Endothelial cell of umbilical vein (primary cell): Measurements from ENCODE around the gene FHIP2A. TPM values are rescaled to one million over a fixed set of nuclear protein-coding genes. Genes with fewer than 3 reads are reported as not detected.

Experiments used
- BruUV-seq: library from RNA; stranded (reverse); fragments of 400-500 nt; replicated peaks from 2 replicates; lab custom pipeline; 2021; lab: Mats Ljungman, UMichigan
- CTCF ChIA-PET: fragments of 300-600, 350-600 bp; sonication (Branson Sonifier 250); formaldehyde crosslinking; loops from one replicate; lab custom pipeline; 2021; ENCODE audit warnings: antibody characterized with exemption, inconsistent platforms; lab: Charles Lee
- POLR2A ChIA-PET: fragments of 300-600, 350-600 bp; sonication (Branson Sonifier 250); formaldehyde crosslinking; loops from one replicate; lab custom pipeline; 2021; ENCODE audit warnings: antibody characterized with exemption, inconsistent platforms; lab: Charles Lee
- DNase-seq: peaks from one replicate; pipeline ENCODE4 v3.0.0-alpha.2; 2011; ENCODE audit warnings: low read depth, low spot score
- FAIRE-seq: peaks from 2 replicates; lab custom pipeline; 2011; peaks lifted over from hg19 to GRCh38; lab: Jason Lieb, UNC
- H2AFZ ChIP-seq: 2 replicates; pipeline ENCODE4 v1.6.0; 2012; ENCODE audit warnings: low read depth, low read length, control low read depth, inconsistent platforms
- H3K27ac ChIP-seq: 2 replicates; pipeline ENCODE4 v1.5.1; 2011; ENCODE audit warnings: low read depth, mild to moderate bottlenecking, control low read depth, low read length, moderate library complexity; ENCODE audit not compliant: insufficient read depth
- H3K27me3 ChIP-seq, 2 experiments: 2 replicates each; pipeline versions ENCODE4 v1.6.0 to v1.6.1; 2011; ENCODE audit warnings: low read length in 2 of 2, mixed read lengths in 1 of 2; ENCODE audit not compliant: control insufficient read depth in 2 of 2, insufficient read depth in 2 of 2
- H3K36me3 ChIP-seq, 2 experiments: 2 replicates in 1 of 2; 3 replicates in 1 of 2; pipeline ENCODE4 v1.5.1; 2011; ENCODE audit warnings: low read length in 2 of 2, mild to moderate bottlenecking in 1 of 2, moderate library complexity in 1 of 2; ENCODE audit not compliant: control insufficient read depth in 2 of 2, insufficient read depth in 2 of 2; ENCODE audit errors: extremely low read depth in 1 of 2
- H3K4me1 ChIP-seq: 3 replicates; pipeline ENCODE4 v1.5.1; 2011; ENCODE audit warnings: mild to moderate bottlenecking, low read length; ENCODE audit not compliant: control insufficient read depth, insufficient read depth; ENCODE audit errors: extremely low read depth
- H3K4me2 ChIP-seq: 2 replicates; pipeline ENCODE4 v1.6.1; 2011; ENCODE audit warnings: low read length, control low read depth, mixed read lengths; ENCODE audit not compliant: insufficient read depth
- H3K4me3 ChIP-seq, 3 experiments: fragments of 200-600 bp in 1 of 3; sonication (generic), shearing (Covaris generic) in 1 of 3; replicated peaks in 1 of 3; 2 replicates each; pipeline ENCODE4 v1.5.1; 2011 to 2016; ENCODE audit warnings: control low read depth in 3 of 3, low read length in 3 of 3, mild to moderate bottlenecking in 2 of 3, inconsistent platforms in 1 of 3, low read depth in 1 of 3, moderate library complexity in 1 of 3; ENCODE audit not compliant: insufficient read depth in 1 of 3
- H3K79me2 ChIP-seq: 2 replicates; pipeline ENCODE4 v1.6.0; 2012; ENCODE audit warnings: low read length, inconsistent platforms; ENCODE audit not compliant: control insufficient read depth, insufficient read depth
- H3K9ac ChIP-seq: replicated peaks from 2 replicates; pipeline ENCODE3; 2011; ENCODE audit warnings: low read length, control low read depth; ENCODE audit not compliant: insufficient read depth; ENCODE audit errors: extremely low read depth
- H3K9me1 ChIP-seq: replicated peaks from 3 replicates; pipeline ENCODE4 v1.6.0; 2011; ENCODE audit warnings: mild to moderate bottlenecking, low read length; ENCODE audit not compliant: control insufficient read depth, insufficient read depth; ENCODE audit errors: extremely low read depth
- H3K9me3 ChIP-seq: replicated peaks from 2 replicates; pipeline ENCODE4 v1.5.1; 2012; ENCODE audit warnings: low read length, inconsistent platforms; ENCODE audit not compliant: control insufficient read depth, insufficient read depth
- H4K20me1 ChIP-seq: replicated peaks from 2 replicates; pipeline ENCODE3; 2011; ENCODE audit warnings: mild to moderate bottlenecking, low read length; ENCODE audit not compliant: control insufficient read depth, insufficient read depth; ENCODE audit errors: extremely low read depth
- EZH2 ChIP-seq: IDR thresholded peaks from 2 replicates; pipeline ENCODE4 v1.6.1; 2012; ENCODE audit warnings: borderline replicate concordance, low read depth, mild to moderate bottlenecking, moderate library complexity, low read length, inconsistent platforms; ENCODE audit not compliant: severe bottlenecking
- FOS ChIP-seq: IDR thresholded peaks from 2 replicates; pipeline ENCODE4 v1.6.1; 2011; ENCODE audit warnings: mild to moderate bottlenecking, low read length, moderate library complexity, borderline replicate concordance; ENCODE audit not compliant: insufficient read depth
- GATA2 ChIP-seq: IDR thresholded peaks from 2 replicates; pipeline ENCODE4 v1.7.0; 2011; ENCODE audit warnings: low read depth, mild to moderate bottlenecking, moderate library complexity, mixed read lengths, low read length; ENCODE audit not compliant: insufficient read length, insufficient read depth
- JUN ChIP-seq: IDR thresholded peaks from 2 replicates; pipeline ENCODE4 v1.6.1; 2011; ENCODE audit warnings: borderline replicate concordance, low read depth; ENCODE audit not compliant: insufficient read length, insufficient read depth
- MAX ChIP-seq: IDR thresholded peaks from 2 replicates; pipeline ENCODE4 v1.6.1; 2011; ENCODE audit not compliant: insufficient read depth, insufficient read length
- MYC ChIP-seq: IDR thresholded peaks from one replicate; pipeline ENCODE4 v1.6.1; 2011; ENCODE audit warnings: mild to moderate bottlenecking, low read depth, low read length
- POLR2A ChIP-seq: IDR thresholded peaks from 2 replicates; pipeline ENCODE4 v1.6.1; 2012; ENCODE audit warnings: low read depth, mild to moderate bottlenecking, control low read depth, low read length
- POLR2AphosphoS5 ChIP-seq: IDR thresholded peaks from 2 replicates; pipeline ENCODE4 v1.6.1; 2012; ENCODE audit warnings: low read depth, mild to moderate bottlenecking, control low read depth, low read length, moderate library complexity; ENCODE audit not compliant: insufficient read depth
- dilution Hi-C: fragments of 300-500 bp; cut with MboI; formaldehyde crosslinking; loops from one replicate; pipeline ENCODE4 v1.15.0; 2019; ENCODE audit warnings: low sequenced_read_pairs; ENCODE audit not compliant: extremely low pct_ligation_motif_present
- intact Hi-C: fragments of 100-400 bp; cut with micrococcal nuclease; formaldehyde crosslinking; loops from one replicate; pipeline ENCODE4 v1.10.0; 2022
- polyA plus RNA-seq, 4 experiments: library from polyadenylated mRNA; depleted of rRNA in 3 of 4; stranded (reverse) in 3 of 4; unstranded in 1 of 4; fragments of >200 nt; gene quantifications; 2 replicates each; pipeline versions ENCODE4 v1.2.1 to v1.2.3, GENCODE V29; 2011 to 2012; ENCODE audit warnings: missing spikeins in 1 of 4
- total RNA-seq: library from RNA; stranded (reverse); gene quantifications from 2 replicates; pipeline ENCODE4 v1.2.3, GENCODE V29; 2021
- TF ChIP-seq, protein P1 (sequence below), 2 donors: IDR thresholded peaks; 1 replicate in 1 of 2; 2 replicates in 1 of 2; pipeline ENCODE4 v1.5.1; 2011; ENCODE audit warnings: low read length in 2 of 2, mild to moderate bottlenecking in 2 of 2, moderate library complexity in 2 of 2, control low read depth in 1 of 2, inconsistent platforms in 1 of 2, low read depth in 1 of 2; ENCODE audit not compliant: insufficient read depth in 1 of 2; ENCODE audit errors: extremely low read depth in 1 of 2

FHIP2A gene
- total and polyA plus RNA-seq, 2 donors (not counting 3 experiments of a cell fraction or from before 2014, with no cell fraction given), result 13.3 to 39.6 TPM

- no peak overlapping the region for H3K9ac ChIP-seq
- DNase-seq, result no peak
- no peaks in the 10 kb centered on the region for H3K79me2 ChIP-seq
- TF ChIP-seq GATA2, result no peak
- no peak for TF ChIP-seq POLR2A
- TF ChIP-seq, protein P1, sequence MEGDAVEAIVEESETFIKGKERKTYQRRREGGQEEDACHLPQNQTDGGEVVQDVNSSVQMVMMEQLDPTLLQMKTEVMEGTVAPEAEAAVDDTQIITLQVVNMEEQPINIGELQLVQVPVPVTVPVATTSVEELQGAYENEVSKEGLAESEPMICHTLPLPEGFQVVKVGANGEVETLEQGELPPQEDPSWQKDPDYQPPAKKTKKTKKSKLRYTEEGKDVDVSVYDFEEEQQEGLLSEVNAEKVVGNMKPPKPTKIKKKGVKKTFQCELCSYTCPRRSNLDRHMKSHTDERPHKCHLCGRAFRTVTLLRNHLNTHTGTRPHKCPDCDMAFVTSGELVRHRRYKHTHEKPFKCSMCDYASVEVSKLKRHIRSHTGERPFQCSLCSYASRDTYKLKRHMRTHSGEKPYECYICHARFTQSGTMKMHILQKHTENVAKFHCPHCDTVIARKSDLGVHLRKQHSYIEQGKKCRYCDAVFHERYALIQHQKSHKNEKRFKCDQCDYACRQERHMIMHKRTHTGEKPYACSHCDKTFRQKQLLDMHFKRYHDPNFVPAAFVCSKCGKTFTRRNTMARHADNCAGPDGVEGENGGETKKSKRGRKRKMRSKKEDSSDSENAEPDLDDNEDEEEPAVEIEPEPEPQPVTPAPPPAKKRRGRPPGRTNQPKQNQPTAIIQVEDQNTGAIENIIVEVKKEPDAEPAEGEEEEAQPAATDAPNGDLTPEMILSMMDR (IDR thresholded peaks at IDR 0.05; ENCODE audit: extremely low read depth in 1 of 2, insufficient read depth in 1 of 2, low read depth in 1 of 2, low read length in 2 of 2), result no peak
- no peak for TF ChIP-seq POLR2AphosphoS5
- TF ChIP-seq EZH2, result no peak
- TF ChIP-seq MAX, result no peak
- TF ChIP-seq FOS, result no peak
- TF ChIP-seq JUN, result no peak
- no peak for TF ChIP-seq MYC
- H3K9me3 ChIP-seq, result no peaks in the 10 kb centered on the region
- no peak for FAIRE-seq
- intact Hi-C loops, result no loop called here
- dilution Hi-C loops, result loop anchor here (25.0 kb wide), 1 partner anchor 233 kb away; no protein-coding TSS in a partner anchor
- H3K9me1 ChIP-seq, result no peaks in the 10 kb centered on the region
- no TSS peak for BruUV-seq
- no peak overlapping the region for H3K27ac ChIP-seq
- ChIA-PET POLR2A (no interaction called here), CTCF (no interaction called here)
- H4K20me1 ChIP-seq, result no peaks in the 10 kb centered on the region
- no peak overlapping the region for H3K4me3 ChIP-seq
- no peaks in the 10 kb centered on the region for H3K4me1 ChIP-seq
- no peaks in the 10 kb centered on the region for H3K36me3 ChIP-seq
- H3K4me2 ChIP-seq, result no peak overlapping the region
- no peak overlapping the region for H2AFZ ChIP-seq
- H3K27me3 ChIP-seq, result no peaks in the 10 kb centered on the region
These were observed 26.5 kb upstream of the FHIP2A start for GRCh38 chr10:114795039-114795438.
